Liver (tissue), 9 donors: ENCODE data around the gene PREX1. TPM values are rescaled to one million over a fixed set of nuclear protein-coding genes. Genes with fewer than 3 reads are reported as not detected.

Source experiments
- DNase-seq: peaks from one replicate; pipeline ENCODE4 v3.0.0-alpha.2; 2017; ENCODE audit warnings: low spot score
- H3K27ac ChIP-seq, 2 donors: one replicate each; pipeline ENCODE4 v1.7.0; 2013; ENCODE audit warnings: inconsistent platforms in 2 of 2, low read length in 2 of 2, control low read depth in 1 of 2, low read depth in 1 of 2, mild to moderate bottlenecking in 1 of 2
- H3K27me3 ChIP-seq, 4 donors: one replicate each; pipeline versions ENCODE4 v1.6.1 to v1.7.0; 2013; ENCODE audit warnings: low read length in 3 of 4, inconsistent platforms in 1 of 4, mild to moderate bottlenecking in 1 of 4, moderate library complexity in 1 of 4; ENCODE audit not compliant: control insufficient read depth in 4 of 4, insufficient read depth in 4 of 4
- H3K36me3 ChIP-seq, 4 donors: one replicate each; pipeline versions ENCODE4 v1.6.1 to v1.7.0; 2013; ENCODE audit warnings: low read length in 3 of 4, mild to moderate bottlenecking in 3 of 4, low read depth in 1 of 4, moderate library complexity in 1 of 4; ENCODE audit not compliant: control insufficient read depth in 4 of 4, insufficient read depth in 3 of 4
- H3K4me1 ChIP-seq, 4 donors: one replicate each; pipeline versions ENCODE4 v1.6.1 to v1.7.0; 2013; ENCODE audit warnings: low read length in 3 of 4, mild to moderate bottlenecking in 3 of 4, moderate library complexity in 1 of 4; ENCODE audit not compliant: control insufficient read depth in 4 of 4, insufficient read depth in 4 of 4
- H3K4me3 ChIP-seq, 3 donors: one replicate each; pipeline versions ENCODE4 v1.6.1 to v1.7.0; 2013; ENCODE audit warnings: low read length in 3 of 3, control low read depth in 1 of 3, low read depth in 1 of 3, mild to moderate bottlenecking in 1 of 3
- H3K9ac ChIP-seq, 2 donors: one replicate each; pipeline ENCODE4 v1.7.0; 2013; ENCODE audit warnings: low read length in 2 of 2, mild to moderate bottlenecking in 2 of 2, moderate library complexity in 2 of 2, control low read depth in 1 of 2, low read depth in 1 of 2
- H3K9me3 ChIP-seq, 4 donors: one replicate each; pipeline versions ENCODE4 v1.6.1 to v1.7.0; 2013; ENCODE audit warnings: low read length in 3 of 4; ENCODE audit not compliant: control insufficient read depth in 4 of 4
- ATF3 ChIP-seq: IDR thresholded peaks from 2 replicates; pipeline ENCODE4 v1.6.1; 2016; ENCODE audit warnings: antibody characterized with exemption
- CTCF ChIP-seq: fragments of 150-350 bp; IDR thresholded peaks from 2 replicates; pipeline ENCODE4 v1.5.1; 2017; ENCODE audit warnings: improper control_type of control experiment, low read depth, low read length; ENCODE audit not compliant: missing input control
- EGR1 ChIP-seq, 2 donors: IDR thresholded peaks; 2 replicates each; pipeline ENCODE4 v1.6.1; 2016 to 2018; ENCODE audit warnings: antibody characterized with exemption in 2 of 2, low read depth in 2 of 2
- FOXA1 ChIP-seq: IDR thresholded peaks from 2 replicates; pipeline ENCODE4 v1.6.1; 2016; ENCODE audit warnings: antibody characterized with exemption
- FOXA2 ChIP-seq: IDR thresholded peaks from 2 replicates; pipeline ENCODE4 v1.6.1; 2016; ENCODE audit warnings: antibody characterized with exemption
- GABPA ChIP-seq, 2 donors: IDR thresholded peaks in 1 of 2; conservative IDR thresholded peaks in 1 of 2; 2 replicates each; pipeline ENCODE4 v1.6.1; 2016; ENCODE audit warnings: antibody characterized with exemption in 2 of 2, mild to moderate bottlenecking in 1 of 2, moderate library complexity in 1 of 2
- HNF4A ChIP-seq, 2 donors: conservative IDR thresholded peaks; 2 replicates each; pipeline ENCODE4 v1.6.1; 2016; ENCODE audit warnings: antibody characterized with exemption in 2 of 2, mild to moderate bottlenecking in 2 of 2
- HNF4G ChIP-seq: IDR thresholded peaks from 2 replicates; pipeline ENCODE4 v1.6.1; 2016; ENCODE audit warnings: antibody characterized with exemption
- JUND ChIP-seq, 2 donors: IDR thresholded peaks; 2 replicates each; pipeline ENCODE4 v1.6.1; 2016; ENCODE audit warnings: antibody characterized with exemption in 2 of 2
- MAX ChIP-seq: IDR thresholded peaks from 2 replicates; pipeline ENCODE4 v1.6.1; 2016; ENCODE audit warnings: antibody characterized with exemption
- NR2F2 ChIP-seq: IDR thresholded peaks from 2 replicates; pipeline ENCODE4 v1.6.1; 2016; ENCODE audit warnings: antibody characterized with exemption
- RAD21 ChIP-seq, 2 donors: IDR thresholded peaks; 2 replicates each; pipeline ENCODE4 v1.6.1; 2016; ENCODE audit warnings: antibody characterized with exemption in 2 of 2, mild to moderate bottlenecking in 2 of 2
- REST ChIP-seq: IDR thresholded peaks from 2 replicates; pipeline ENCODE4 v1.6.1; 2016; ENCODE audit warnings: antibody characterized with exemption, mild to moderate bottlenecking
- RXRA ChIP-seq, 2 donors: IDR thresholded peaks; 2 replicates each; pipeline ENCODE4 v1.6.1; 2017 to 2018; ENCODE audit warnings: antibody characterized with exemption in 2 of 2, mild to moderate bottlenecking in 1 of 2
- SP1 ChIP-seq: IDR thresholded peaks from 2 replicates; pipeline ENCODE4 v1.6.1; 2018; ENCODE audit warnings: antibody characterized with exemption, mild to moderate bottlenecking
- TAF1 ChIP-seq: conservative IDR thresholded peaks from 2 replicates; pipeline ENCODE4 v1.6.1; 2016; ENCODE audit warnings: antibody characterized with exemption, mild to moderate bottlenecking
- YY1 ChIP-seq: IDR thresholded peaks from 2 replicates; pipeline ENCODE4 v1.6.1; 2016; ENCODE audit warnings: antibody characterized with exemption, mild to moderate bottlenecking
- ZBTB33 ChIP-seq: IDR thresholded peaks from 2 replicates; pipeline ENCODE4 v1.6.1; 2016; ENCODE audit warnings: antibody characterized with exemption
- WGBS: extraction: QIAGEN DNeasy Blood & Tissue Kit; methylation state at CpG from one replicate; pipeline ENCODE4 v1.1.7; 2013; 5-methylcytosine and 5-hydroxymethylcytosine counted together
- polyA plus RNA-seq, 2 donors: library from polyadenylated mRNA; stranded (reverse) in 1 of 2; unstranded in 1 of 2; fragments of 200-250 nt in 1 of 2; fragments of >200 nt in 1 of 2; fragmentation: Nextera tagmentation in 1 of 2; extraction: Ambion mirVana in 1 of 2; gene quantifications; one replicate each; pipeline versions ENCODE4 v1.2.1 to v1.2.3, GENCODE V29; 2013 to 2015
- total RNA-seq, 2 donors: library from RNA; depleted of rRNA; stranded (reverse); fragments of >200 nt; gene quantifications; one replicate each; pipeline ENCODE4 v1.2.3, GENCODE V29; 2014
- donor health status: healthy.
- donor health status: healthy.
- donor health status: healthy.
- donor health status: healthy.
- donor health status: healthy.

The PREX1 gene
- total and polyA plus RNA-seq, 4 donors: 2.2 to 18.0 (median 10.8) TPM

- Histone ChIP-seq H3K27ac (no peak overlapping the region), H3K36me3 (peaks cover 0 to 3% (median 0%) of the 10 kb centered on the region in 4 donors), H3K27me3 (no peaks in the 10 kb centered on the region), H3K4me1 (peaks cover 0 to 9% (median 3%) of the 10 kb centered on the region in 4 donors), H3K9ac (no peak overlapping the region), H3K9me3 (no peaks in the 10 kb centered on the region), H3K4me3 (no peak overlapping the region)
- DNase-seq: no peak
- WGBS: 94% methylated on average over 15 of the region's 15 CpGs
- TF ChIP-seq EGR1 (IDR thresholded peaks at IDR 0.05; ENCODE audit: low read depth in 2 of 2): no peak
- TF ChIP-seq CTCF: no peak
- no peak for TF ChIP-seq ATF3
- no peak for TF ChIP-seq GABPA (IDR thresholded peaks at IDR 0.05 in 1 of 2, conservative IDR thresholded peaks at IDR 0.05 in 1 of 2)
- no peak for TF ChIP-seq REST
- TF ChIP-seq HNF4G: no peak
- no peak for TF ChIP-seq FOXA2
- no peak for TF ChIP-seq MAX
- TF ChIP-seq RXRA (IDR thresholded peaks at IDR 0.05): no peak
- no peak for TF ChIP-seq SP1
- TF ChIP-seq ZBTB33: no peak
- TF ChIP-seq HNF4A (conservative IDR thresholded peaks at IDR 0.05): no peak
- TF ChIP-seq TAF1: no peak
- no peak for TF ChIP-seq NR2F2
- no peak for TF ChIP-seq FOXA1
- TF ChIP-seq RAD21 (IDR thresholded peaks at IDR 0.05): no peak
- TF ChIP-seq JUND (IDR thresholded peaks at IDR 0.05): no peak
- TF ChIP-seq YY1: no peak
Observed at GRCh38 chr20:48623906-48624265, 203.9 kb downstream of the PREX1 start.
